ENCODE results near the gene KPNA1.
"Not testable (repeated sequence)": the region's sequence is repeated elsewhere in the genome, so short reads cannot be mapped to it uniquely, and the experiment has no call there.

KPNA1 gene

GRCh38 chr3:122519693-122520092, 5.0 kb upstream of the KPNA1 start:
- DNase-seq (ENCODE audit: low spot score), result no peak

- no peak for DNase-seq (ENCODE audit: low spot score)
These were observed 2.2 kb upstream of the KPNA1 start for GRCh38 chr3:122516846-122517360.

GRCh38 chr3:122515870-122516269, 1.1 kb upstream of the KPNA1 start:
- peak; percentile 27 for DNase-seq (ENCODE audit: low spot score)

DNA sequence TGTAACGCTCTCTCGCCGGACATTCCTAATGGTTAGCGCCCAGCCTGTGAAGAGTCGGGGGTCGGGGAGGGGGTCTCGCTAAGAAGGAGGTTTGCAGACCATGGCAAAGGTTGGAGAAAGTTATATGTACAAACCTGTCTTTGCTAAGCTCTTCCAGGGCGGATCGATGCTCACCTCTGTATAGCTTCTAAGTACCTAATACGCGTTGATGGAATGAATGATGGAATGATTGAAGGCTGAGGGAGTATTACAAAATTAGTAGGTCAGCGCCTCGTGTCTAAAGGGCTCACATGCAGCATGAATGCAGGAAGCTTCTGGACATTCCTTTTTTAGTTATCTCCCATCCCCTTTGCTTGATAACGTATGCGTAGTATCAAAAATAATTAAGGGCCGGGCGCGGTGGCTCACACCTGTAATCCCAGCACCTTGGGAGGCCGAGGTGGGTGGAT, 305 bp upstream of the KPNA1 start:
- DNase-seq (ENCODE audit: low spot score), result no peak

DNA sequence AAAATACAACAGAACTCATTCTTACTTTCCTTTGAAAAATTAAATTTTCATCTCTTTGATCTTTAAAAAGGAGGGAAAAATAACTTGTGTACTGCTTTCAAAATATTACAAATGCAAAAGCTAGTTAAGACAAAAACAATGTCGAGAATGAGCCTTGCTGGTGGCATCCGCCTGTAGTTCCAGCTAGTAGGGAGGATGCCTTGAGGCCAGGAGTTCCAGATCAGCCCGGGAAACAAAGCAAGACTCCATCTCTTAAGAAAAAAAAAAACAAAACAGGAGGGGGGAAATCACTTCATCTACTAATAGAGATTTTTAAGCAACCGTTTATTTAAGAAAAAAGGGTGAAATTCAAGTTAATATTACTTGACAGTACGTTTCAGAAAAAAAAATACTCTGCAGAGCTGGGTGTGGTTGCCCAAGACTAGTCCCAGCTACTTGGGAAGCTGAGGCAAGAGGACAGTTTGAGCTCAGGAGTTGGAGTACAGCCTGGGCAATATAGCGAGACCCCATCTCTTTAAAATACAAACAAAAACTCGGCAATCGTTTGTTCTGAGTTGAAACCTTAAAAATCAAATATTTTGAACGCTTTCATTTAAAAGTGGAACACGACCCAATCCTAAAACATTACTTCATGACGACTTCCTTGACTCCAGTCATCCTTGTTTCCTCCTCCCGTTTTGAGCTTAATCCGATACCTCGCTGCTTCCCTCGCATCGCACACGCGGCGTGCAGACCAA, 1.2 kb downstream of the KPNA1 start:
- no peak for DNase-seq (ENCODE audit: low spot score)

GRCh38 chr3:122512284-122512683, 2.5 kb downstream of the KPNA1 start:
- DNase-seq (ENCODE audit: low spot score), result no peak

DNA sequence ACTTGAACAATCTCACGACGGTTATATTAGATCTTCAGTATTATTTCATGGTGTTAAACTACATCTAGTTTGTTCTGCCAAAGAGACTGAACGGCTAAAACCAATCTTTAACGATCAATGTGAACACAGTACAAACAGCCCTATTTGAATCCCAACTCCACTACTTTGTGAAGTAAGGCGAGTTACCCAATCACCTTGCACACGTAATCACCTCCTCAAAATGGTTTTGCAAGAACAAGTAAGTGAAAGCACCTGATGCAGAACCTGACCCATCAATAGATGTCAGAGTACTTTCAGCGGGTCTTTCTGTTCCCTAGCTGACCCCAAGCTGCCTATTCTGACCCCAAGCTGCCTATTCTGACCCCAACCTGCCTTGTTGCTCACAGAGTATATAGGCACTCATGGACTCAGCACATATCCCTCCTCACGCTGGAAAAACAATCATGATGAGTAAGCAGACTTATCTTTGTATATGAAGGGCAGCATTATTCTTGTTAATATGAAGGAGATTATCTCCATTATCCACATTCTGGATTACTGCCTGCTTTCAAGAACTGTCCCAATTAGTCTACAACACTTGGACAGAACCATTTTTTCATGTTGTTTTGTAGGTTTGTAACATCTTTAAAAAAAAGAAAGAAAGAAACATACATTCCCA, 3.7 kb downstream of the KPNA1 start:
- peak; percentile 25 for DNase-seq (ENCODE audit: low spot score)

DNA sequence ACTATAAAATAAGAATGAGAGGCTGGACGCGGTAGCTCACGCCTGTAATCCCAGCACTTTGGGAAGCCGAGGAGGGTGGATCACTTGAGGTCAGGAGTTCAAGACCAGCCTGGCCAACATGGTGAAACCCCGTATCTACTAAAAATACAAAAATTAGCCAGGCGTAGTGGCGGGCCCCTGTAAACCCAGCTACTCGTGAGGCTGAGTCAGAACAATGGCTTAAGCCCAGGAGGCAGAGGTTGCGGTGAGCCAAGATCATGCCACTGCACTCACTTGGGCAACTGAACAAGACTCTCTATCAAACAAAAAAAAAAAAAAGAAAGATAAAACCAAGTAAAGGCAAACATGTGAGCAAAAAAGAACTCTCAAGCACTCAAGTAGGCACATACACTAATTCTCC, 5.8 kb downstream of the KPNA1 start:
- DNase-seq (ENCODE audit: low spot score), result not testable (repeated sequence)

DNA sequence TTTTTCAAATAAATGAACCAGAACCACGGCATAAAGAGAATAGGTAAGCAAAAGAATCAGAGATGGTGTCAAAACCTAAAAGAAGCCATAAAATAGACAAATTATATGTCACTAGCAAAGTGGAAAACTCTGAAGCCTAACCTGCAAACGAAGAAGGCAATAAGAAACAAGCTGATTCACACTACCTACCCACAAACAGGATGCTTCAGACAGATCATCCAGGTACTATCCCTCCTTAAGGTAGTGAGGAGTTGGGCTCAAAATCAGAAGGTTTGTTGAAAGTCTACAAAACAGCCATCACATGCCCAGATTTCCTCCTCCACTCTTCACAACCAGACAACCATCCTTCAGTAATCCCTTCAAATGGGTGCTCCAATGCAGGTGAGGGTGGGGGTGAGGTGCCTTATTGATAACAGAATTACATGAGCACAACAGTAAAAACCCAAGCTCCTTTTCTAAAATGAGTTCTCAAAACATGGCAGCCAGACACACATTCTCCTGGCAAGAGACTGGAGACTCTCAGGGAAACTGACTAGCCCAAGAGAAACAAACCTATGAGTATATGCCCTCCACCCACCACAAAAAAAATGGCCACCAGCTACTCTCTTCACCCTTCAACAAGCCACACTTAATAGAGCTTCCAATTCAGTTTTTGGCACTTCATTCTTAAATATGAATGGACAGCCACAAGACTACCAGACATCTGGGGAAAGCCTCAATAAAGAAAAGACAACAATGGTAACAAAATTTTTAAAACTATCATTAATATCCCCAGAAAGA, 6.4 kb downstream of the KPNA1 start:
- no peak for DNase-seq (ENCODE audit: low spot score)

GRCh38 chr3:122506450-122506849, 8.3 kb downstream of the KPNA1 start:
- no peak for DNase-seq (ENCODE audit: low spot score)

- no peak for DNase-seq (ENCODE audit: low spot score)
These were observed 9.1 kb downstream of the KPNA1 start for GRCh38 chr3:122505676-122506075.

- DNase-seq (ENCODE audit: low spot score), result no peak
These were observed 11.8 kb downstream of the KPNA1 start for GRCh38 chr3:122502941-122503340.

DNA sequence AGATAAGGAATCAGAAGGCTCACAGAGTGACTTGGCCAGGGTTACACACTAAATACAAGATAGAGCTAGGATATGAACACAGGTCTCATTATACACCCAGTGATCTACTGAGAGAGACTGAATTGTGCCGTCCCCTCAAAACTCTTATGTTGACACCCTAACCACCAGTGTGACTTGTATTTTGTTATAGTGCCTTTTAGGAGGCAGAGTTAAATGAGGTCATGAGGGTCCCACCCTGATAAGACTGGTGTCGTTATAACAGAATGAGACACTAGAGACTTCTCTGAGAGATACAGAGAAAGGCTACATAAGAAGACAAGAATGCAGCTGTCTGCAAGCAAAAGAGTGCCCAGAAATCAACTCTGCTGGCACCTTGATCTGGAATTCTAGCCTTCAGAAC, 12.6 kb downstream of the KPNA1 start:
- DNase-seq (ENCODE audit: low spot score), result no peak

GRCh38 chr3:122500964-122501363, 13.8 kb downstream of the KPNA1 start:
- not testable (repeated sequence) for DNase-seq (ENCODE audit: low spot score)

DNA sequence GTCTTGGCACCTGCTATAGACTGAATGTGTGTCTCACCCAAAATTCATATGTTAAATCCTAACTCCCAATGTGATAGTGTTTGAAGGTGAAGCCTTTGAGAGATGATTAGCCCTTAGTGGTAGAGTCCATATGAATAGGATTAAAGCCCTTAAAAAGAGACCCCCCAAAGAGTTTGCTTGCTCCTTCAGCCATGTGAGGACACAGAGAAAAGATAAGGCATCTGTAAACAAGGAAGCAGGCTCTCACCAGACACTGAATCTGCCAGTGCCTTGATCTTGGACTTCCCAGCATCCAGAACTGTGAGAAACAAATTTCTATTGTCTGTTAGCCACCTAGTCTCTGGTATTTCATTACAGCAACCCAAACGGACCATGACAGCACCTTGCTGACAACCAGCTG, 16.6 kb downstream of the KPNA1 start:
- DNase-seq (ENCODE audit: low spot score), result no peak

GRCh38 chr3:122497425-122497824, 17.3 kb downstream of the KPNA1 start:
- DNase-seq (ENCODE audit: low spot score), result no peak

DNA sequence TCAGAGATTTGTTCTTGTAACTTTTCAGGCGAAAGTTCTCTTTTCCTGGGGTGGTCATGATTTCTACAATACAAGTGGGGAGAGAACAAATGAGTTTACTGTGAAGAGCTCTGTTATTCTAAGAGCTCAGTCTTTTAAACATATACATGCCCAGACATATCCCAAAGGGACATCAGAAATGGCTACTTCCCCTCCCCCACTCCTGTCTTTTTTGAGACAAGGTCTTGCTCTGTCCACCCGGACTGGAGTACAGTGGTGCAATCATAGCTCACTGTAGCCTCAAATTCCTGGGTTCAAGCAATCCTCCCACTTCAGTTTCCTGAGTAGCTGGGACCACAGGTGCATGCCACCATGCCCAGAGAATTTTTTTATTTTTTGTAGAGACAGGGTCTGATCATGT, 18.2 kb downstream of the KPNA1 start:
- no peak for DNase-seq (ENCODE audit: low spot score)

DNA sequence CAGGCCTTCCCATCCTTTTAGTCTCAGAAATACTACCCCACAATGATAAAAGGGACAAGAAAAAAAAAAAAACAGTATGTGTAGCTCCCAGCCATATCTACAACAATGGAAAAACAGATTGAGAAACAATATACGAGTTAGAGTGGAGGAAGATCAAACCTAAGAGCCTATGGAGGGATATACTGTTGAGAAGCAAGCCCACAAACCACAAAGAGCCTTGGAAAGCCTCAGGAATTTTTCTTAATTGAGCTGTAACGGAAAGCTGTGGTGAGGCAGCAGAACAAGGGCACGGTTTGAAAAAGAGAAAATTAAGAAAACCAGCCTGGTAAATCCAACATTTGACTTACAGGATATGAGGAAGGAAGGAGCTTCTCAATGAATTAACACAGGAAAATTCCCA, 21.4 kb downstream of the KPNA1 start:
- no peak for DNase-seq (ENCODE audit: low spot score)

DNA sequence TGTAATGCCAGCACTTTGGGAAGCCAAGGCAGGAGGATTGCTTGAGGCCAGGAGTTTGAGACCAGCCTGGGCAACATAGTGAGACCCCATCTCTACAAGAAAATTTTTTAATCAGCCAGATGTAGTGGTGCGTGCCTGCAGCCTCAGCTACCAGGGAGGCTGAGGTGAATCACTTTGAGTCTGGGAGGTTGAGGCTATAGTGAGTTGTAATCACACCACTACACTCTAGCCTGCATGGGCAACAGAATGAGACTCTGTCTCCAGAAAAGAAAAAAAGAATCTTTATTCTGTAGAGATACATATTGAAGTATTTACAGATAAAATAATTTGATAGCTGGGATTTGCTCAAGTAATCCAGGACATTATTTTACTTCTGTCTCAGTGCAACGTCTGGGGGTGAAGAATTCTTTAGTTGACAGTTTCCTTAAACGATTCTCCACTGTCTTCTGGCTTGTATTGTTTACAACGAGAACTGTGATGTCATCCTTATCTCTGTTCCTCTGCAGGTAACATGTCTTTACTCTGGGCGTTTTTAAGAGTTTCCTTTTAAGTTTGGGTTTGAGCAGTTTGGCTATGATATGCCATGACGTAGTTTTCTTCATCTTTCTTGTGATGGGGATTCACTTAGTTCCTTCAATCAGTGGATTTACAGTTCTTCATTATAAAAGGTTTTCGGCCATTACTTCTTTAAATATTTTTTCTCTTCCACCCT, 26.3 kb downstream of the KPNA1 start:
- DNase-seq (ENCODE audit: low spot score), result no peak

- DNase-seq (ENCODE audit: low spot score), result no peak
These were observed 29.8 kb downstream of the KPNA1 start for GRCh38 chr3:122484985-122485384.

- DNase-seq (ENCODE audit: low spot score), result no peak
These were observed 33.3 kb downstream of the KPNA1 start for GRCh38 chr3:122481390-122481789.

DNA sequence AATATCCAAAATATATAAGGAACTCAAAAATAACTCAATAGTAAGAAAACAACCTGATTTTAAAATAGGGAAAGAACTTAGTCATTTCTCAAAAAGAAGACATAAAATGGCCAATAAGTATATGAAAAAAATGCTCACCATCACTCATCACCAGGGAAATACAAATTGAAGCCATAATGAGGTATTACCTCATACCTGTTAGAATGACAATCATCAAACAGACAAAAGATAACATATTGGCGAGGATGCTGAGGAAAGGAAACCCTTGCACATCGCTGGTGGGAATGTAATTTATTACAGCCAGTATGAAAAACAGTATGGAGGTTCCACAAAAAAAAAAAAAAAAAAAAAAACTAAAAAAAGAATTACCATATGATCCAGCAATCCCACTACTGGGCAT, 38.2 kb downstream of the KPNA1 start:
- no peak for DNase-seq (ENCODE audit: low spot score)
